Fibroblast of lung (primary cell): Measurements from ENCODE around the gene E2F1. TPM values are rescaled to one million over a fixed set of nuclear protein-coding genes. Genes with fewer than 3 reads are reported as not detected.
"Not testable (repeated sequence)": the region's sequence is repeated elsewhere in the genome, so short reads cannot be mapped to it uniquely, and the experiment has no call there.

Source experiments
- DNase-seq, 2 donors: peaks; one replicate each; pipeline versions ENCODE4 v3.0.0 to v3.0.0-alpha.2; 2010; ENCODE audit warnings: low read depth in 2 of 2
- H2AFZ ChIP-seq: 2 replicates; pipeline ENCODE4 v1.5.1; 2012; ENCODE audit warnings: low read length, control low read depth, inconsistent platforms
- H3K27ac ChIP-seq: 2 replicates; pipeline ENCODE4 v1.5.1; 2011; ENCODE audit warnings: low read length, control low read depth; ENCODE audit not compliant: insufficient read depth
- H3K27me3 ChIP-seq: 2 replicates; pipeline ENCODE4 v1.5.1; 2011; ENCODE audit warnings: mild to moderate bottlenecking, low read length; ENCODE audit not compliant: control insufficient read depth, insufficient read depth
- H3K36me3 ChIP-seq: 2 replicates; pipeline ENCODE4 v1.5.1; 2011; ENCODE audit warnings: low read length; ENCODE audit not compliant: control insufficient read depth, insufficient read depth
- H3K4me1 ChIP-seq: 2 replicates; pipeline ENCODE4 v1.5.1; 2011; ENCODE audit warnings: low read length; ENCODE audit not compliant: control insufficient read depth, insufficient read depth; ENCODE audit errors: extremely low read depth
- H3K4me2 ChIP-seq: 2 replicates; pipeline ENCODE4 v1.5.1; 2011; ENCODE audit warnings: low read length, control low read depth; ENCODE audit not compliant: insufficient read depth; ENCODE audit errors: extremely low read depth
- H3K4me3 ChIP-seq, 4 experiments: fragments of 200-600 bp in 1 of 4; sonication (generic) in 1 of 4; replicated peaks in 1 of 4; 2 replicates each; pipeline ENCODE4 v1.5.1; 2011 to 2016; ENCODE audit warnings: low read length in 4 of 4, low read depth in 3 of 4, mild to moderate bottlenecking in 3 of 4, control low read depth in 2 of 4, inconsistent platforms in 1 of 4, mixed read lengths in 1 of 4; ENCODE audit not compliant: insufficient read depth in 1 of 4; ENCODE audit errors: control extremely low read depth in 1 of 4
- H3K79me2 ChIP-seq: 2 replicates; pipeline ENCODE4 v1.5.1; 2012; ENCODE audit warnings: mild to moderate bottlenecking, low read length, inconsistent platforms; ENCODE audit not compliant: control insufficient read depth, insufficient read depth
- H3K9ac ChIP-seq: 2 replicates; pipeline ENCODE4 v1.5.1; 2011; ENCODE audit warnings: mild to moderate bottlenecking, low read length, control low read depth; ENCODE audit not compliant: insufficient read depth
- H3K9me3 ChIP-seq: 2 replicates; pipeline ENCODE4 v1.5.1; 2012; ENCODE audit warnings: low read depth, low read length; ENCODE audit not compliant: control insufficient read depth, insufficient read depth
- H4K20me1 ChIP-seq: 2 replicates; pipeline ENCODE4 v1.5.1; 2011; ENCODE audit warnings: low read length; ENCODE audit not compliant: control insufficient read depth, insufficient read depth; ENCODE audit errors: extremely low read depth
- CTCF ChIP-seq, 2 donors: IDR thresholded peaks in 1 of 2; conservative IDR thresholded peaks in 1 of 2; 1 replicate in 1 of 2; 2 replicates in 1 of 2; pipeline ENCODE4 v1.5.1; 2011 to 2012; ENCODE audit warnings: low read length in 2 of 2, control low read depth in 1 of 2, inconsistent platforms in 1 of 2, low read depth in 1 of 2, mild to moderate bottlenecking in 1 of 2
- EZH2 ChIP-seq: IDR thresholded peaks from 2 replicates; pipeline ENCODE4 v1.5.1; 2012; ENCODE audit warnings: low read length, control low read depth, mild to moderate bottlenecking; ENCODE audit errors: missing control alignments
- polyA plus RNA-seq, 2 donors: library from polyadenylated mRNA; depleted of rRNA in 1 of 2; stranded (reverse) in 1 of 2; unstranded in 1 of 2; fragments of >200 nt; gene quantifications; 2 replicates each; pipeline ENCODE4 v1.2.1, GENCODE V29; 2011 to 2012; ENCODE audit warnings: missing spikeins in 1 of 2
- total RNA-seq: library from RNA; depleted of rRNA; stranded (reverse); fragments of >200 nt; gene quantifications from 2 replicates; pipeline ENCODE4 v1.2.1, GENCODE V29; 2014

The E2F1 gene
- total and polyA plus RNA-seq, 2 donors (not counting 1 experiment from before 2014, with no cell fraction given), result 2.1 to 3.5 TPM

- Histone ChIP-seq H3K27me3 (no peaks in the 10 kb centered on the region), H3K4me1 (peaks cover 2% of the 10 kb centered on the region), H3K36me3 (peaks cover 5% of the 10 kb centered on the region), H3K9me3 (no peaks in the 10 kb centered on the region), H4K20me1 (no peaks in the 10 kb centered on the region), H3K79me2 (no peaks in the 10 kb centered on the region), H3K4me2 (peak overlapping the region; percentile 7), H3K27ac (no peak overlapping the region), H3K4me3 (no peak overlapping the region), H3K9ac (no peak overlapping the region), H2AFZ (no peak overlapping the region)
- peak; percentile 86 to 89 for DNase-seq
- TF ChIP-seq CTCF (conservative IDR thresholded peaks at IDR 0.05 in 1 of 2, IDR thresholded peaks at IDR 0.05 in 1 of 2; ENCODE audit: low read depth in 1 of 2, low read length in 2 of 2), result no peak
These were observed 38.4 kb downstream of the E2F1 start for GRCh38 chr20:33647603-33648395.

- DNase-seq, H4K20me1 ChIP-seq, H2AFZ ChIP-seq, H3K9me3 ChIP-seq, H3K9ac ChIP-seq, H3K4me2 ChIP-seq, H3K4me1 ChIP-seq, H3K4me3 ChIP-seq, H3K27ac ChIP-seq, H3K79me2 ChIP-seq, H3K36me3 ChIP-seq, H3K27me3 ChIP-seq: not testable (repeated sequence)
These were observed 39.1 kb downstream of the E2F1 start for GRCh38 chr20:33646959-33647602.

GRCh38 chr20:33646191-33646590 lies 40.0 kb downstream of the E2F1 start:
- H3K9me3 ChIP-seq, result no peaks in the 10 kb centered on the region
- no peaks in the 10 kb centered on the region for H4K20me1 ChIP-seq

More at GRCh38 chr20:33646191-33646590, 40.0 kb downstream of the E2F1 start:
- Histone ChIP-seq H3K27me3 (no peaks in the 10 kb centered on the region), H3K4me2 (no peak overlapping the region), H2AFZ (no peak overlapping the region), H3K79me2 (no peaks in the 10 kb centered on the region), H3K4me1 (peaks cover 2% of the 10 kb centered on the region), H3K9ac (no peak overlapping the region), H3K36me3 (peaks cover 5% of the 10 kb centered on the region), H3K27ac (no peak overlapping the region), H3K4me3 (no peak overlapping the region)
- TF ChIP-seq CTCF (conservative IDR thresholded peaks at IDR 0.05 in 1 of 2, IDR thresholded peaks at IDR 0.05 in 1 of 2; ENCODE audit: low read depth in 1 of 2, low read length in 2 of 2) (no peak), EZH2 (no peak)
- DNase-seq, result no peak
